H9 (cell line): ENCODE results near the gene ST7L. TPM values are rescaled to one million over a fixed set of nuclear protein-coding genes. Genes with fewer than 3 reads are reported as not detected.

Source experiments
- DNase-seq: peaks from one replicate; pipeline ENCODE4 v3.0.0-alpha.2; 2017
- H2AFZ ChIP-seq: one replicate; pipeline ENCODE4 v1.6.1; 2013; ENCODE audit warnings: mild to moderate bottlenecking, low read length, control low read depth, moderate library complexity
- H2AK5ac ChIP-seq: 2 replicates; pipeline ENCODE4 v1.6.1; 2013; ENCODE audit warnings: low read length, control low read depth, mixed read lengths; ENCODE audit not compliant: insufficient read length
- H2BK120ac ChIP-seq: one replicate; pipeline ENCODE4 v1.6.1; 2013; ENCODE audit warnings: low read depth, mild to moderate bottlenecking, low read length, control low read depth, inconsistent platforms; ENCODE audit not compliant: poor library complexity, severe bottlenecking
- H2BK12ac ChIP-seq: 2 replicates; pipeline ENCODE4 v1.6.1; 2013; ENCODE audit warnings: low read length, control low read depth, mixed read lengths, low read depth; ENCODE audit not compliant: insufficient read length
- H2BK15ac ChIP-seq: 2 replicates; pipeline ENCODE4 v1.6.1; 2013; ENCODE audit warnings: low read depth, low read length, control low read depth
- H2BK20ac ChIP-seq: one replicate; pipeline ENCODE4 v1.6.1; 2013; ENCODE audit warnings: low read depth, mild to moderate bottlenecking, low read length, control low read depth, inconsistent platforms; ENCODE audit not compliant: poor library complexity, severe bottlenecking
- H2BK5ac ChIP-seq: 2 replicates; pipeline ENCODE4 v1.6.1; 2013; ENCODE audit warnings: low read length, control low read depth, mixed read lengths; ENCODE audit not compliant: insufficient read length
- H3K14ac ChIP-seq: 2 replicates; pipeline ENCODE4 v1.6.1; 2013; ENCODE audit warnings: low read length, control low read depth; ENCODE audit not compliant: insufficient read depth
- H3K18ac ChIP-seq: 2 replicates; pipeline ENCODE4 v1.6.1; 2013; ENCODE audit warnings: low read depth, mild to moderate bottlenecking, mixed read lengths, low read length, control low read depth; ENCODE audit not compliant: insufficient read length
- H3K23ac ChIP-seq: 2 replicates; pipeline ENCODE4 v1.6.1; 2013; ENCODE audit warnings: low read length, control low read depth, mixed read lengths, low read depth; ENCODE audit not compliant: insufficient read length
- H3K23me2 ChIP-seq: 2 replicates; pipeline ENCODE4 v1.6.1; 2013; ENCODE audit warnings: low read depth, mild to moderate bottlenecking, mixed read lengths, low read length, control low read depth; ENCODE audit not compliant: insufficient read length, poor library complexity, severe bottlenecking
- H3K27ac ChIP-seq: 2 replicates; pipeline ENCODE4 v1.5.1; 2013; ENCODE audit warnings: low read length, control low read depth, mixed read lengths, low read depth; ENCODE audit not compliant: insufficient read length
- H3K27me3 ChIP-seq: 2 replicates; pipeline ENCODE4 v1.6.1; 2013; ENCODE audit warnings: low read length, control low read depth, inconsistent platforms; ENCODE audit not compliant: insufficient read depth
- H3K4ac ChIP-seq: 2 replicates; pipeline ENCODE4 v1.6.1; 2013; ENCODE audit warnings: low read depth, mild to moderate bottlenecking, control low read depth, inconsistent platforms, low read length, moderate library complexity
- H3K4me1 ChIP-seq: 2 replicates; pipeline ENCODE4 v1.6.1; 2013; ENCODE audit warnings: low read length, control low read depth, inconsistent platforms; ENCODE audit not compliant: insufficient read depth
- H3K4me2 ChIP-seq: 2 replicates; pipeline ENCODE4 v1.6.1; 2013; ENCODE audit warnings: low read length, control low read depth, mixed read lengths; ENCODE audit not compliant: insufficient read length, insufficient read depth
- H3K56ac ChIP-seq: 2 replicates; pipeline ENCODE4 v1.6.1; 2013; ENCODE audit warnings: low read depth, mild to moderate bottlenecking, mixed read lengths, low read length, control low read depth; ENCODE audit not compliant: insufficient read length
- H3K79me1 ChIP-seq: 2 replicates; pipeline ENCODE4 v1.6.1; 2013; ENCODE audit warnings: low read depth, mild to moderate bottlenecking, moderate library complexity, low read length, control low read depth, inconsistent platforms; ENCODE audit not compliant: insufficient read depth, poor library complexity, severe bottlenecking
- H3K79me2 ChIP-seq: 2 replicates; pipeline ENCODE4 v1.6.1; 2013; ENCODE audit warnings: low read length, control low read depth, inconsistent platforms; ENCODE audit not compliant: insufficient read depth
- H3K9ac ChIP-seq: 2 replicates; pipeline ENCODE4 v1.6.1; 2013; ENCODE audit warnings: low read length, control low read depth, mixed read lengths; ENCODE audit not compliant: insufficient read length; ENCODE audit errors: extremely low read depth
- H3K9me3 ChIP-seq: one replicate; pipeline ENCODE4 v1.6.1; 2013; ENCODE audit warnings: low read depth, low read length, inconsistent platforms; ENCODE audit not compliant: control insufficient read depth
- H3T11ph ChIP-seq: one replicate; pipeline ENCODE4 v1.6.1; 2013; ENCODE audit warnings: mild to moderate bottlenecking, low read length, control low read depth, inconsistent platforms
- H4K20me1 ChIP-seq: one replicate; pipeline ENCODE4 v1.6.1; 2013; ENCODE audit not compliant: control insufficient read depth, insufficient read length, insufficient read depth
- H4K5ac ChIP-seq: 2 replicates; pipeline ENCODE4 v1.6.1; 2013; ENCODE audit warnings: low read depth, mild to moderate bottlenecking, mixed read lengths, low read length, control low read depth; ENCODE audit not compliant: insufficient read length
- H4K8ac ChIP-seq: replicated peaks from 2 replicates; pipeline ENCODE4 v1.6.1; 2013; ENCODE audit warnings: low read length, control low read depth, mixed read lengths, low read depth; ENCODE audit not compliant: insufficient read length
- H4K91ac ChIP-seq: 2 replicates; pipeline ENCODE4 v1.6.1; 2013; ENCODE audit warnings: low read depth, mild to moderate bottlenecking, moderate library complexity, mixed read lengths, low read length, control low read depth; ENCODE audit not compliant: insufficient read length
- H3K27ac Mint-ChIP-seq, 3 experiments: 2 replicates in 2 of 3; 3 replicates in 1 of 3; pipeline ENCODE4 v1.8.0; 2020 to 2021; ENCODE audit warnings: mixed read lengths in 3 of 3, mild to moderate bottlenecking in 1 of 3, moderate library complexity in 1 of 3
- H3K27me3 Mint-ChIP-seq: 2 replicates; pipeline ENCODE4 v1.8.0; 2021; ENCODE audit warnings: low read depth, mild to moderate bottlenecking, moderate library complexity, mixed read lengths
- H3K36me3 Mint-ChIP-seq, 3 experiments: 2 replicates in 2 of 3; 3 replicates in 1 of 3; pipeline ENCODE4 v1.8.0; 2020 to 2021; ENCODE audit warnings: low read depth in 3 of 3, mixed read lengths in 3 of 3; ENCODE audit not compliant: insufficient read depth in 1 of 3
- H3K4me1 Mint-ChIP-seq, 2 experiments: 2 replicates each; pipeline ENCODE4 v1.8.0; 2020; ENCODE audit warnings: mixed read lengths in 2 of 2
- H3K4me3 Mint-ChIP-seq, 2 experiments: 2 replicates in 1 of 2; 3 replicates in 1 of 2; pipeline ENCODE4 v1.8.0; 2020 to 2021; ENCODE audit warnings: mild to moderate bottlenecking in 2 of 2, mixed read lengths in 2 of 2, moderate library complexity in 1 of 2
- H3K9me3 Mint-ChIP-seq, 2 experiments: 2 replicates in 1 of 2; 3 replicates in 1 of 2; pipeline ENCODE4 v1.8.0; 2020; ENCODE audit warnings: mild to moderate bottlenecking in 2 of 2, mixed read lengths in 2 of 2, moderate library complexity in 1 of 2
- CTCF ChIP-seq: fragments of 200-600 bp; sonication (generic); conservative IDR thresholded peaks from 3 replicates; pipeline ENCODE4 v1.8.0; 2021; ENCODE audit warnings: antibody characterized with exemption, mild to moderate bottlenecking
- WGBS: extraction: QIAGEN DNeasy Blood & Tissue Kit; methylation state at CpG from one replicate; pipeline ENCODE4 v1.1.7; 2013; ENCODE audit warnings: missing lambda C conversion rate, low lambda C conversion rate, mixed read lengths; ENCODE audit not compliant: insufficient read length; ENCODE audit errors: extremely low coverage; 5-methylcytosine and 5-hydroxymethylcytosine counted together
- total RNA-seq: library from RNA; stranded (reverse); gene quantifications from 2 replicates; pipeline ENCODE4 v1.2.1, GENCODE V29; 2021

ST7L gene
- total RNA-seq, 1 experiment from 2014 or later, result 16.0 TPM

- Mint-ChIP-seq H3K4me1 (peaks cover 22 to 34% of the 10 kb centered on the region in 2 experiments), H3K36me3 (no peaks in the 10 kb centered on the region), H3K9me3 (no peaks in the 10 kb centered on the region; a peak in 1 of 5 replicates), H3K4me3 (peak overlapping the region in 1 of 2 experiments; percentile 85; a peak in 2 of 5 replicates), H3K27me3 (peaks cover 92% of the 10 kb centered on the region), H3K27ac (no peak overlapping the region)
- no peaks in the 10 kb centered on the region for H3K79me2 ChIP-seq
- H3K23me2 ChIP-seq, result peaks cover 24% of the 10 kb centered on the region
- no peak for TF ChIP-seq CTCF
- H3T11ph ChIP-seq, result no peak overlapping the region
- H4K8ac ChIP-seq, result no peak overlapping the region
- peaks cover 44% of the 10 kb centered on the region for H3K27me3 ChIP-seq
- H3K79me1 ChIP-seq, result no peaks in the 10 kb centered on the region
- H2BK120ac ChIP-seq, result no peak overlapping the region
- no peak overlapping the region for H3K14ac ChIP-seq
- no CpG with 5 or more reads among the region's 7 CpGs for WGBS
- H2BK15ac ChIP-seq, result no peak overlapping the region
- no peak overlapping the region for H2BK20ac ChIP-seq
- no peak overlapping the region for H4K91ac ChIP-seq
- DNase-seq, result no peak
- no peak overlapping the region for H3K56ac ChIP-seq
- no peak overlapping the region for H3K4ac ChIP-seq
- no peak overlapping the region for H3K27ac ChIP-seq
- H2AK5ac ChIP-seq, result no peak overlapping the region
- no peak overlapping the region for H2BK5ac ChIP-seq
- H3K23ac ChIP-seq, result no peak overlapping the region
- 0 out of 2 replicates have a peak, but pooled peaks cover 3% of the 10 kb centered on the region for H3K4me1 ChIP-seq
- H2AFZ ChIP-seq, result no peak overlapping the region
- no peak overlapping the region for H4K5ac ChIP-seq
- H2BK12ac ChIP-seq, result no peak overlapping the region
- no peak overlapping the region for H3K9ac ChIP-seq
- peak overlapping the region; percentile 93 for H3K4me2 ChIP-seq
- H3K9me3 ChIP-seq, result no peaks in the 10 kb centered on the region
- H3K18ac ChIP-seq, result no peak overlapping the region
- H4K20me1 ChIP-seq, result no peaks in the 10 kb centered on the region
These were observed 108.6 kb downstream of the ST7L start for GRCh38 chr1:112510340-112510739.
